Measurements from ENCODE around the gene SLIT3.

Gene SLIT3

GRCh38 chr5:168947212-168947868 is 353.6 kb downstream of the SLIT3 start:
- peak; percentile 71 to 84 for DNase-seq

DNA sequence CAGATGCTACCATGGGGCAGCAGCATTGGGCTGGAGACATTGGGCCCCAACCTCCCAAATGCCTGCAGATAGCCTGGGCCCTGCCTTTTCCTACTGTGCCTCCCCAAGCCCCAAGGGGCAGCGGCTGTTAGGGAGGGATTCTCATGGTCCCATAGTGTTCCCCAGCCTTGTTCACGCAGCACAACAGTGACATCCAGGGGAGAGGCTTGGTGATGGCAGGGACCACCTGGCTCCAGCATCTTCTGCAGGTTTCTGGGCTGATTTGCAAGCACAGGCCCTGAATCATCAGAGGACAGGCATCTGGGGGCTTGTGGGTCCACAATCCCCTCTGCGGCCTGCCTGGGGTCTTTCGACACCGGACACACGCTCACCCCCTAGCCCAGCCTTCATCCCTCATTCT is 354.6 kb downstream of the SLIT3 start:
- DNase-seq = peak; percentile 40 to 69

DNA sequence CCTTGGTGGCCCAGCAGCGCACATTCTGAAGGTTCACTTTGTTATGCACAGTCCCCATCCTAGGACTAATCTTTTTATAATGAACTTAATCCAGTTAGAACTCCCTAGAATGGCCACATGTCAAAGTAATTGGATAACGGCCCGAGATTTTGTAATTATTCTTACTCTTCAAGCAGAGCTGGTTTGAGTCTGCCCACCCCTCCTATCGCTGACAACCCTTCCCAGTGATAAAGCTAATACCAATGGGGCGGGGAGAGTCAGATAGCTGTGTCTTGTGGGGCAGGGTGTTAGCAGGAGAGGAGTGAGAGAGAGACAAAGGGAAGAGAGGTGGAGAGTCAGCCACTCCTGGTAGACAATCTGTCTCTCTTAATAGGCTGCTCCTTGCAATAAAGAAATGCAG is 356.9 kb downstream of the SLIT3 start:
- DNase-seq = peak; percentile 92 to 98

DNA sequence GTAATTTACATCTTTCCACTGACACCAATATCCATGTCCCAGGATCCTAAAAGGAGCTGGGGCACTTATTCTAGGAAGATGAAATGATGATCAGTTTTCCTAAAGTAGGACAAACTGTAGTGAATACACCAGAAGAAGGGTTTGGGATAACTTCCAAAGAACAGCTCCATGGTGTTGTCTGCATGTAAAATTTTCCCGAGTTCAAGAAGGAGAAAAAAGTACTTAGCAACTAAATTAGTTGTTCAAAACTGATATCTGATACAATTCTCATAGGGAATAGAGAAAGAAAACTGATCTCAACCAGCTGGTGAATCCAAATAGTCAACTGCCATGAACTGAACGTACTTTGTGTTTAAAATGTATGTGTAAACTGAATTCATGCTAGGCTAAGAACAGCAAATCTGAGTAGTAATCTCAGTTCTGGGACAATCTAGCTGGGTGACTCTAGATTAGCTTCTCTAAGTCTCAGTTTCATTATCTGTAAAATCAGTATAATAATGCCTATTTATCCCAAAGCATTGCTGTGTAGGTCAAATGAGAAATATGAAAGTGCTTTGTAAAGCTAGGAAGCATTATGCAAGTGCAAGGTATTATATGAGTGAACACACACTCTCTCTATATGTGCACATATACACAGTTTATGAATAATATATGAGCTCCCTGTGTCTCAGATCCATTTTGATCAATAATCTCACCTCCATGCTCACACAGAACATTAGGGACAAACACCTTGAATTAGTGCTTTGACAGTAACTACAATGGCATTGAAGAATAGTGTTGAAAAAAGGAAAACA is 357.7 kb downstream of the SLIT3 start:
- DNase-seq = no peak

DNA sequence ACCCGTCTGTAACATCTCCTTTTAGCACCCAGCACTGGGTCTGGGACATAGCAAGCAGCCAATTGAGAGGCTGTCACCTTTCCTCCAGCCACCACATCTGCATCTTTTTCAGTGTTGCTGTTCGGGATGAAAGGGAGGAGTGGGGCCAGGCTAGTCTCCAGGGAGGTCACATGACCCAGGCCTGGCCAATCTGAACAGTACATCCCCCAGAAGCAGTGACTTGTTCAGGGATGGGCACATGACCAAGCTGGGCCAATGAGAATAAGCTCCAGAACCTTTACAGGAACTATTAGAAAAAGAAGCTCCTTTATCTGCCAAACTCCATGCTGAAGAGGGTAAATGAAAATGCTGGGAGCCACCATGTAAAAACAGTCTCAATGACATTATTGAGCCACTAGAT is 359.0 kb downstream of the SLIT3 start:
- no peak for DNase-seq

DNA sequence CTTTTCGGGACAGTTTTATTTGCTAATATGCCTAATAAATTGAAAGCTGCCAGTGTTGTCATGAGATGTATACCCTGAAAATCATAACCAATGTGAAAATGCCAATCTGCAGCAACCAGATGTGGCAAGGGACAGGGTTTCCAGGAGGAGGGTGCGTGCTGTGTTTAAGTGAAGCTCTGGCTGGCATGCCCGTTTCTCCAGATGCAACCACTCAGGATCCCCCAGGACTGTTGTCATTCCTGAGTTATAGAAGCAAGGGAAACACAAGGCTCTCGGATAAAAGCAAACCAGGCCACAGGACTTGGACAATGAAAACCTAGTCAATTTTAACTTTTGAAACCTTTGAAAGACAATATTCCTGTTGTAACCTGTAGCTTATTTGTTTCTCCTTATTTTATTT is 360.2 kb downstream of the SLIT3 start:
- no peak for DNase-seq

DNA sequence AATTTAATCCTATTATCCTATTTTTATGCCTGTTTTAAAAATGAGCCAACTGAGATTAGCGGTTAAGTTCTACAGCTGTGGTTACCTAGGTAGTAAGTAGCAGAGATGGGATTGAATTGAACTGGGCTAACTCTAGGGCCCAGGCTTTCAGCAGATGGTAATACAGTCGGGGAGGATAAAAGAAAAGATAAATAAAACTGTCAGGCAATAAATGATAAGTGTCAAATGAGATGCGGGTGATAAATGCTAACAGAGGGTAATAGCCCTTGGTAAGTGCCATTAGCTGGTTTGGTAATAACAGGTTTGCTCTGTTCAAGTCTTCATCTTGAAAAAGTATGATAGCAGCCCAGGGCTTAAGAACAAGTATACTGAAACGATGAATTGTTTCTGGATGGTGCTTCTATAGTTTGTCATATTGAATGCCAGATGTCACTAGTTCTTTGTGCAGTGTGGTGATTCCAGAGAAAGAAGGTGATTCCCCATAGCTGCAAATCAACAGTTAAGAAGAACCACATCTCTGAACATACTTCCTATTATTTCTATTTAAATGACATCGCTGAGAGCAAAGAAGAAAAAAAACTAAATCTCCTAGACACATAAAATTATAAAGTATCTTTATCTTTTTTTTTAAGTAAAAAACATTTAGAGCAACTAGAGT is 360.9 kb downstream of the SLIT3 start:
- DNase-seq = peak; percentile 74 to 92

DNA sequence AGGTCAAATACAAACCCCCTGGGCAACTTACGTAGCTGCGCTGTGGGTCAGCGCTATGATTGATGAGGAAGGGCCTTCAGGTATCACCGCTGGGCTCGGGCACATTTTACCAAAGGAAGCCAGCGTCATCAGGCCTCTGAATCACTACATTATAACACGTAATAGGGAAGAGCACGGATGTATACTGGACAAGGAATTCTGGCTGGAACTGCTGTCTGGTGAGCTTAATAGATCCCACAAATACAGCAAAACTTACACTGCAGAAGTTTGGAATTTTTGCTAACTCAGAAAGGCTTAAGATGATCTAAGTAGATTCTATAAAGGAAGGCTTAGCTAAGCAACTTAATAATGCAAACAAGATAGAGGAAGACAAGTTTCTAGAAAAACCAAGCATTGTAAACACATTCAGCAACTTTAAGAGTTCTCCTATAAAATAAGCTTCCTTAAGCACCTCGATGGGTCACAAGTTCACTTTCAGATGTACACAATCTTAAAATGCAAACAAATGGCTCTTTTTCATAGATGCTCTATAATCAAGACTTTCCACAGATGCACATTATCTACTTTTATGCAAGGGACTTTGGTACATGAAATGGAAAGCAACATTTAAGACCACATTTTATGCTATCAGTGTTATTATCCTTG is 361.7 kb downstream of the SLIT3 start:
- no peak for DNase-seq

- no peak for DNase-seq
These were observed 364.4 kb downstream of the SLIT3 start for GRCh38 chr5:168936511-168936910.

DNA sequence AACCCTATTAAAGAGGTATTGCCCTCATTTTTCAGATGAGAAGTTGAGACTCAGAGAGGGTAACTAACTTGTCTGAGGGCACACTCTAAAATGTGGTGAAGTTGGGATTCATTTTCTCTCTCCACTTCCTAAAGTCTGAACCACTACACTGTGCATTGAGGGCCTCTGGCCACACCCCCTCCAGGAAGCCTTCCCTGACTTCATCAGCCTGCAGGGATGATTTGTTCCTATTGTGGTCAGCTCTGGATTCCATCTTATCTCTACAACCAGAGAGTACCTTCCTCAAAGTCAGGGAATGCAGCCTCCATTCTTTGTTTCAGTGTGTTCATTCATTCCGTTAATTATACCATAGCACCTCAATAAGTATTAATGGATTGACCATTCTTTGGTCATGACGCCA is 365.8 kb downstream of the SLIT3 start:
- DNase-seq = no peak

DNA sequence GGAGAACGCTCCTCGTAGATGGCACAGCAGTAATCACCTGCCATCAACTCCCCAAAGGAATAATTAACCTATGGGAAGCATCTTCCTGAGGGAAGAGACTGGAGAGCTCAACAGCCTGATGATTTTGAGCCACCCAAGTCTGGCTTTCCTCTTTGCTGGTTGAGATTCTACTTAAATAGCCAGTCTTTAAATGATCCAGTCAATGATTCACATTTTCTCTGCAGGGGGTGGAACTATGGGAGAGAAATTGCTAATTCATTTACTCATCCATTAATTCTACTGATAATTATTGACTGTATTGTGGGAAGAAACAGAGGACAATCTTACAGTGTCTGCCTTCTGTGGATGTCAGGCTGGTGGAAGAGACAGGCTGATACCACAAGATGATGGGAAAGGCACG is 366.8 kb downstream of the SLIT3 start:
- no peak for DNase-seq

DNA sequence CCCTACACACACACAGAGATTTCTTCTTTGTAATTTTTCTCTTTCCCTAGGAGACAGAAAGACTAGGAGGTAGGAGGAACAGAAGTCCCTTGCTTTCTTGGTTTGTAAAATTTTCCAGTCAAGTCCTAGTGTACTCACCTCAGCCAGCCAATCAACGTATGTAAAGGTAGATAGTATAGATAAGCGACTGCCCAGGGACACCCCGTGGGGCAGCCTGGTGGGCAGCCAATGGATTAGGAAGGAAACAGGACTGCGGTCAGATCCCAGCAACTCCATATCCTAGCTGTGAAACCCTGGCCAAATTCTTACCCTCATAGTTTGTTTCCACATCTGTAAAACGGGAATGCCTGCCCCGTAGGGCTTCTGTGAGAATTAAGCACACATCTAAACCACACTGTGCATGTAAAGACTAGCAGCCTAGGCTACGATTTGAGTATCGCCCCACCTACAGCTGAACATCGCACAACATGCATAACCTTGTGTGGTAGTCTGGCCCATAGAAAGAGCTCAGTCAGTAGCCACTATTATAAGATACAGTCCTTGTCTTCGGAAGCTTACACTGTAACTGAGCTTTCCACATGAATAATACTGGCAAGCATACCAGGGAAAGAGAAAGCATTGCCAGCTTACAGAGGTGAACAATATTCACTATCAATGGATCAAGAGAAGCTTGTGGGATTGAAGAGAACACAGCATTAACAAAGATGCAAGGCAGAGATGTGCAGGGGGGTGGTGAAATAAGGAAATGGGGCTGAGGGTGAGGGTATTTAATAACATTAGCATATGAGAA is 368.3 kb downstream of the SLIT3 start:
- no peak for DNase-seq

GRCh38 chr5:168931638-168932345 is 369.1 kb downstream of the SLIT3 start:
- DNase-seq = no peak

GRCh38 chr5:168929656-168930055 is 371.3 kb downstream of the SLIT3 start:
- no peak for DNase-seq

DNA sequence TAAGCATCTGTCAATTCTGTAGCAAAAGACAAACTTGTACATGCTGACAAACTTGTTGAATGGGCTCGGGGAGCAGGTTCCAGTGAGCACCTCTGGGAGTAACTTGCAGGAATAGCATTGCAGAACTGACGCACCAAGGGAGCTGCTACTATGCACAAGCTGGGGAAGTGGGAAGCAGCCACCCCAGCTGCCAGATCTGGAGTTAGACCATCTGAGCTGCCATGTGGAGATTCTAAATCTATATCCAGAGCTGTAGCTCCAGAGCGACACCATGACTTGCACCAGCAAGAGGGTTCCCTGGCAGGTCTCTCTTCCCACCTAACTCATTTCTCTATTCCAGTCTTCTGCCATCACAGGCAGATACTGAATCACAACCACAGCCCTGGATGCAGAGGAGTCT is 375.8 kb downstream of the SLIT3 start:
- no peak for DNase-seq

DNA sequence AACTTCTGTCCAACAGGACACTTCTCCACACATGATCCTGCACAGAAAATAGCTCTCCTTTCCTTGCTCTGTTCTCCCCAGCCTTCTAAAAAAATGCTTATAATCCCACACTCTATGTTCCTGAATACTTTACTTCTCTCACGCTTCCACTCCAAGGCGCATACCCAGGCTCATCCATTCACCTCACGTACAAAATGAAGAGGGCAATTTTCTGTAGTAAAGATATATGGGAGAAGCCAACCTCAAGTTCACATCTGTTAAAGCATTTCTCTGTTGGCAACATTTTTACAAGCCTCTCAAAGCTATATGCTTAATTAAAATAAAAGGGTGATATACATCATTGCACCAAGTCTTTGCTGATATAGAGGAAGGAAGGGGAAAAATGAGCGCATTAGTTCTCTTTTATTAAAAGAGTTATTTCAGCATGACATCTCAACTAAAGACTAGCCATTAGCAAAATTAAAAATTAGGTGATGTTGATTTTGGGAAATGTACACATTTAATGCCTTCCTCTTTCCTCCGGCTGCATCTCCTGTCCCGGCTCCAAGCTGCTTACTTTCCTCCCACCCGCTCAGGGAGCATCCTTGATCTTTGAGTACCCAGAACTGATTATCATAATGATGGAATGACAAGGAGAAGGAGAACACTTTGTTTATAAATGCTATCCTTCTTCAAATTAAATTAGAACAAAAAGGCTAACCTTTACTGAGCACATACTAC is 379.6 kb downstream of the SLIT3 start:
- peak in 1 of 2 experiments; percentile 15 for DNase-seq

GRCh38 chr5:168920019-168920810 is 380.7 kb downstream of the SLIT3 start:
- no peak for DNase-seq

DNA sequence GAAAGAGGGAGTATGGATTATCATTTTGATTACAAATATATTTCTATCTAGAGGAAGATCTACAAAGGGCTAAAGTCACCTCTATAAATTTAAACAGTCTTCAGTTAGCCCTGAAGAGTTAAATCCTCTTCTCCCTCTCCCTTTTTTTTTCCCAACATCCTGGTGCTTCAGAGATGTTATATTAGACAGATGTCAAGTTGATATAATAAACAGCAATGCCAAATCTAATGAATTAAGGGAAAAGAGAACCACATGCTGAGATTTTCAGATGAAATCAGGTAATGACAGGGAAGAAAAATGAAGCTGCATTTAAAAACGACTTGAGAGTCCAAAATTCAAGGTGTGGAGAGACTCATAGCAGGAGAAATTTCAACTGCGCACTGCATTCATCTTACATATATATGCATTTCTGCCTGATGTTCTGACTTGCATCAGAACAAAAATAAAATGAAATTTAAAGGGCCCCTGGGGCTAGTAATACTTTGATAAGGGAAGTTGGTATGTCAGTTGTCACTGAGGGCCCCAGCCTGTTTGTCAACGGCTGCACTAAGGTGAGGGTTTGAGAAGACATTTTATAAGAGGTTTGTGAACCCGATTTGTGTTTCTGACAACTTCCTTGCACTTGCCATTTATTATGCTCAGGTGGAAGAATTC is 382.9 kb downstream of the SLIT3 start:
- DNase-seq = no peak

DNA sequence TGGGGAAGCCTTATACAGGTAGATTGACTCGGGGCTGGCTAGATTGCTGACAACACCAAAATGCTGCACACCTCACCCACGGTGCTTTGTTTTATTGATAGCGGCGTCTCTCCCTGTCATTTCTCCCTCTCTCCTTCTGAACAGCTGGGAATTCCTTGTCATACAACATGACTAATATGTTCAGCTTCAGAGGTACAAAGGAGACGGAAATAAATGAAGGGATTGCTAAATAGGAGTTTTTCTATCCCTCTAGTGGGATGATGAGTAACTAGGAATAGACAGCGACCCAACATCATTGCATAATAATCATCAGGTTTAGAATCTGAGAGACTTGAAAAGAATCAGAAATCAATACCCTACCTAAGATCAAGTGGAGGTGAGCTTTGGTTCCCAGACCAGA is 384.1 kb downstream of the SLIT3 start:
- DNase-seq = no peak

- no peak for DNase-seq
These were observed 384.7 kb downstream of the SLIT3 start for GRCh38 chr5:168916266-168916665.
